Panc1 (cell line): ENCODE measurements around the gene FRRS1L. TPM values are rescaled to one million over a fixed set of nuclear protein-coding genes. Genes with fewer than 3 reads are reported as not detected.

Experiments used
- ATAC-seq: fragments of 200-7000 bp; cut with Tn5 transposase; 2 replicates; pipeline ENCODE4 v1.9.1; 2020; ENCODE audit warnings: mild to moderate bottlenecking, moderate library complexity
- BruUV-seq: library from RNA; stranded (reverse); fragments of 400-500 nt; replicated peaks from 2 replicates; lab custom pipeline; 2021; lab: Mats Ljungman, UMichigan
- CTCF ChIA-PET: fragments of 300-600 bp; sonication (Branson Sonifier 250); formaldehyde crosslinking; loops from one replicate; lab custom pipeline; 2022; ENCODE audit warnings: antibody characterized with exemption; lab: Charles Lee
- POLR2A ChIA-PET: fragments of 300-600 bp; sonication (Branson Sonifier 250); formaldehyde crosslinking; loops from one replicate; lab custom pipeline; 2022; ENCODE audit warnings: antibody characterized with exemption; lab: Charles Lee
- DNase-seq: peaks from one replicate; pipeline ENCODE4 v3.0.0-alpha.2; 2010; ENCODE audit warnings: low read depth, low spot score
- H3K27ac ChIP-seq: 2 replicates; pipeline ENCODE4 v1.5.1; 2011; ENCODE audit warnings: mild to moderate bottlenecking, low read length, inconsistent platforms
- H3K27me3 ChIP-seq: fragments of 200-500 bp; sonication (Bioruptor generic); 2 replicates; pipeline ENCODE4 v1.6.0; 2014; ENCODE audit warnings: low read length, inconsistent platforms; ENCODE audit not compliant: control insufficient read depth, insufficient read depth
- H3K36me3 ChIP-seq: fragments of 200-500 bp; sonication (Bioruptor generic); 2 replicates; pipeline ENCODE4 v1.5.1; 2014; ENCODE audit warnings: inconsistent platforms, mild to moderate bottlenecking, low read length, moderate library complexity; ENCODE audit not compliant: control insufficient read depth, insufficient read depth
- H3K4me1 ChIP-seq: 2 replicates; pipeline ENCODE4 v1.5.1; 2011; ENCODE audit warnings: inconsistent platforms, mild to moderate bottlenecking, low read length, moderate library complexity; ENCODE audit not compliant: control insufficient read depth, insufficient read depth
- H3K4me3 ChIP-seq, 2 experiments: 2 replicates each; pipeline ENCODE4 v1.5.1; 2011 to 2012; ENCODE audit warnings: low read depth in 2 of 2, low read length in 2 of 2, mild to moderate bottlenecking in 2 of 2, inconsistent platforms in 1 of 2, moderate library complexity in 1 of 2
- H3K9me3 ChIP-seq: fragments of 200-500 bp; sonication (Bioruptor generic); 2 replicates; pipeline ENCODE4 v1.5.1; 2014; ENCODE audit warnings: low read depth, mild to moderate bottlenecking, inconsistent platforms, low read length, moderate library complexity; ENCODE audit not compliant: control insufficient read depth, insufficient read depth
- CTCF ChIP-seq: fragments of 450-650 bp; IDR thresholded peaks from 2 replicates; pipeline ENCODE4 v1.5.1; 2017; ENCODE audit warnings: mild to moderate bottlenecking
- POLR2AphosphoS5 ChIP-seq: IDR thresholded peaks from 2 replicates; pipeline ENCODE4 v1.6.1; 2012; ENCODE audit warnings: mild to moderate bottlenecking, low read depth, low read length, moderate library complexity
- REST ChIP-seq, 2 experiments: IDR thresholded peaks; 2 replicates each; pipeline ENCODE4 v1.6.1; 2011 to 2012; ENCODE audit warnings: low read depth in 2 of 2, control low read depth in 1 of 2, low read length in 1 of 2, mild to moderate bottlenecking in 1 of 2, moderate library complexity in 1 of 2; ENCODE audit not compliant: insufficient read depth in 1 of 2
- SIN3A ChIP-seq: IDR thresholded peaks from 2 replicates; pipeline ENCODE4 v1.6.1; 2012; ENCODE audit warnings: low read depth, mild to moderate bottlenecking, low read length, moderate library complexity, borderline replicate concordance; ENCODE audit not compliant: insufficient read depth
- TCF7L2 ChIP-seq: IDR thresholded peaks from 2 replicates; pipeline ENCODE4 v1.6.1; 2011; ENCODE audit warnings: mild to moderate bottlenecking, low read depth, low read length, inconsistent platforms
- in situ Hi-C: cut with HindIII; loops from 2 replicates; pipeline ENCODE4 v1.10.0; 2016; ENCODE audit warnings: low sequenced_read_pairs, low pct_unique_long_range_greater_than_20kb
- intact Hi-C: fragments of 100-400 bp; cut with micrococcal nuclease; formaldehyde crosslinking; loops from one replicate; pipeline ENCODE4 v1.10.0; 2022; ENCODE audit not compliant: unreplicated experiment
- total RNA-seq: library from RNA; stranded (reverse); gene quantifications from one replicate; pipeline ENCODE4 v1.2.1, GENCODE V29; 2021; ENCODE audit not compliant: unreplicated experiment

The FRRS1L gene
- total RNA-seq, 1 experiment from 2014 or later, result 2.3 TPM

GRCh38 chr9:109094268-109094667 lies 72.8 kb downstream of the FRRS1L start:
- Histone ChIP-seq H3K9me3 (no peaks in the 10 kb centered on the region), H3K4me1 (peaks cover 15% of the 10 kb centered on the region), H3K27me3 (no peaks in the 10 kb centered on the region), H3K4me3 (no peak overlapping the region), H3K27ac (no peak overlapping the region), H3K36me3 (peaks cover 20% of the 10 kb centered on the region)
- ATAC-seq (no peak), DNase-seq (no peak)
- BruUV-seq, result no TSS peak
- TF ChIP-seq REST (IDR thresholded peaks at IDR 0.05; ENCODE audit: insufficient read depth in 1 of 2, low read depth in 2 of 2, low read length in 1 of 2) (no peak), SIN3A (no peak), TCF7L2 (no peak), CTCF (no peak), POLR2AphosphoS5 (no peak)
- CTCF ChIA-PET, result no interaction called here
- in situ Hi-C loops, result no loop called here
- POLR2A ChIA-PET, result no interaction called here
- intact Hi-C loops, result no loop called here

- ATAC-seq (no peak), DNase-seq (no peak)
- H3K9me3 ChIP-seq, result no peaks in the 10 kb centered on the region
- H3K27ac ChIP-seq, result no peak overlapping the region
- no peak overlapping the region for H3K4me3 ChIP-seq
- BruUV-seq, result no TSS peak
- H3K36me3 ChIP-seq, result peaks cover 22% of the 10 kb centered on the region
- no peak for TF ChIP-seq CTCF
- TF ChIP-seq TCF7L2, result no peak
- no peak for TF ChIP-seq SIN3A
- no peak for TF ChIP-seq POLR2AphosphoS5
- no peak for TF ChIP-seq REST (IDR thresholded peaks at IDR 0.05; ENCODE audit: insufficient read depth in 1 of 2, low read depth in 2 of 2, low read length in 1 of 2)
- ChIA-PET CTCF (no interaction called here), POLR2A (no interaction called here)
- in situ Hi-C loops, result no loop called here
- intact Hi-C loops, result no loop called here
- no peaks in the 10 kb centered on the region for H3K4me1 ChIP-seq
- H3K27me3 ChIP-seq, result no peaks in the 10 kb centered on the region
Measured at GRCh38 chr9:109092587-109092986, 74.5 kb downstream of the FRRS1L start.
